Globus pallidus (tissue), 1 donor: ENCODE results near the gene C5orf22.

Source experiments
- DNase-seq: peaks from one replicate; pipeline ENCODE4 v3.0.0-alpha.2; 2015; ENCODE audit warnings: low spot score

Gene C5orf22

DNA sequence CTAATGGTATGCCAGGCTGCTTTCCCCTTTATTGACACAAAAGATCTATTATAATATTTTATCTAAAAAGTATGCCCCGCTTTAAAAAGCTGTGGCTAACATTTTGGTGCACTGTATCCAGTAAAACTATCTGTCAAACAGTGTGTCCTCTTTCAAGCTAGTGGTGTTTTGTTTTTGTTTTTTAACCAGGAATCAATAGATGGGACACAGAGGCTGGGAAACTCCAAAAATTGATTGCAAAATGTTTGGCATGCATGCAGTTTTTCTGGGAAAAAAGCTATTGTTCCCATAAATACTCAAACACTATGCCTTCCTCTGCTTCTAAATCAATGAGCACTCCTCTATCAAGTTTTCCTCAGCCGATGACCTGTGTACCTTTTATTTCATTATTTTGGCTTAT is 72.5 kb downstream of the C5orf22 start:
- DNase-seq = no peak
